ENCODE measurements around the gene IGF2BP3. TPM values are rescaled to one million over a fixed set of nuclear protein-coding genes. Genes with fewer than 3 reads are reported as not detected.
A peak's percentile ranks its signal among the peaks of the same experiment; 100 is the strongest.

IGF2BP3 gene
- total RNA-seq, 1 donor from 2014 or later, result not detected

- Histone ChIP-seq H3K9me3 (no peaks in the 10 kb centered on the region), H3K36me3 (no peaks in the 10 kb centered on the region), H3K4me1 (no peaks in the 10 kb centered on the region), H3K27me3 (no peaks in the 10 kb centered on the region), H3K4me3 (no peak overlapping the region), H3K27ac (no peak overlapping the region)
- no peak for DNase-seq (ENCODE audit: low spot score in 2 of 2)
- TF ChIP-seq, protein P1, sequence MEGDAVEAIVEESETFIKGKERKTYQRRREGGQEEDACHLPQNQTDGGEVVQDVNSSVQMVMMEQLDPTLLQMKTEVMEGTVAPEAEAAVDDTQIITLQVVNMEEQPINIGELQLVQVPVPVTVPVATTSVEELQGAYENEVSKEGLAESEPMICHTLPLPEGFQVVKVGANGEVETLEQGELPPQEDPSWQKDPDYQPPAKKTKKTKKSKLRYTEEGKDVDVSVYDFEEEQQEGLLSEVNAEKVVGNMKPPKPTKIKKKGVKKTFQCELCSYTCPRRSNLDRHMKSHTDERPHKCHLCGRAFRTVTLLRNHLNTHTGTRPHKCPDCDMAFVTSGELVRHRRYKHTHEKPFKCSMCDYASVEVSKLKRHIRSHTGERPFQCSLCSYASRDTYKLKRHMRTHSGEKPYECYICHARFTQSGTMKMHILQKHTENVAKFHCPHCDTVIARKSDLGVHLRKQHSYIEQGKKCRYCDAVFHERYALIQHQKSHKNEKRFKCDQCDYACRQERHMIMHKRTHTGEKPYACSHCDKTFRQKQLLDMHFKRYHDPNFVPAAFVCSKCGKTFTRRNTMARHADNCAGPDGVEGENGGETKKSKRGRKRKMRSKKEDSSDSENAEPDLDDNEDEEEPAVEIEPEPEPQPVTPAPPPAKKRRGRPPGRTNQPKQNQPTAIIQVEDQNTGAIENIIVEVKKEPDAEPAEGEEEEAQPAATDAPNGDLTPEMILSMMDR (IDR thresholded peaks at IDR 0.05), result no peak
- intact Hi-C loops (cut with DNase I), result no loop called here
Observed at GRCh38 chr7:23487670-23488069, 17.4 kb upstream of the IGF2BP3 start.

DNA sequence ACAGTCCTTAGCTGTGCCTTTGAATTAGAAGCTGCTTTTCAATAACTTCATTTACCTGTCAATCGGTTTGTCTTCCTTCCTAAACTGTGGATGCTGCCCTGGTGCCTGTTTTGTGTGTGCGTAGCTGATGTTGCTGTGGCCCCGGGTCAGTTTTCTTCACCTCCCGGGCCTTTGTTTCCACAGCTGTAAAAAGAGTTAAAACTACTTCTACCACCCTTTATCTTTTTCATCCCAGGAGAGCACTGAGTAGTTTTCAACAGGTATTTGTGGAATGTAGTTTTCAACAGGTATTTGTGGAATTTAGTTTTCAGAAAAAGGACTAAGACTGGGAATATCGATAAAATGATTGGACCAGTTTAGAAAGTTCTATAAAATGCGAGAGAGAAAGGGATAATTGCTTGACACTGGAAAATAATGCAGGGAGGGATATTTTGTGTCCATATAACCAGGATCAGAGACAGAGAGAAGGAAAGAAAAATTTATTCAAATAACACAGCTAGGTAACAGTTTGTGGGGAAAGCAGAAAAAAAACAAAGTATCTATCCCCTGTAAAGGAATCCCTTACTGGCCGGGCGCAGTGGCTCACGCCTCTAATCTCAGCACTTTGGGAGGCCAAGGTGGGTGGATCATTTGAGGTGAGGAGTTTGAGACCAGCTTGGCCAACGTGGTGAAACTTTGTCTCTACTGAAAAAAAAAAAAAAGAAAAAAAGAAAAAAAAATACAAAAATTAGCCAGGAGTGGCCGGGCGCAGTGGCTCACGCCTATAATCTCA lies 15.9 kb upstream of the IGF2BP3 start:
- intact Hi-C loops (cut with DNase I), result no loop called here
- Histone ChIP-seq H3K27me3 (no peaks in the 10 kb centered on the region), H3K4me1 (no peaks in the 10 kb centered on the region), H3K27ac (no peak overlapping the region), H3K4me3 (no peak overlapping the region), H3K36me3 (no peaks in the 10 kb centered on the region), H3K9me3 (no peaks in the 10 kb centered on the region)
- TF ChIP-seq, protein P1 (IDR thresholded peaks at IDR 0.05), result no peak
- peak in 1 of 2 donors; percentile 21 for DNase-seq (ENCODE audit: low spot score in 2 of 2)

DNA sequence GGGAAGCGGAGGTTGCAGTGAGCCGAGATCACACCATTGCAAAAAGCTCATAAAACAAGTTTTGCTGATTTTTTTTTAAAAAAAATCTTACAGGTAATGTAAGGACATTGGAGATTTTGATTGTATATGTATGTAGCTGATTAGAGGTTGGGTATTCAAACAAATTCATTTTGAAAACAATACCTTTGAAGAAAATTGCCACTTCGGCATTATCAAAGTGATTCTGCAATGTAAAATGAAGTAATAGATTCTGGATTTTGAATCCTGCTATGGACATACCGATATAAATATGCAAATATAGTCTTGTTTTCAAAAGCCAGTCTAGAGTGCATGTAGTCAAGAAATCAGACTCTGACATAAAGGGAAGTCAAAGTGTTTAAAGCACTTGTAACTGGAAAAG lies 12.4 kb upstream of the IGF2BP3 start:
- Histone ChIP-seq H3K36me3 (no peaks in the 10 kb centered on the region), H3K4me1 (no peaks in the 10 kb centered on the region), H3K27me3 (peaks cover 13% of the 10 kb centered on the region), H3K4me3 (no peak overlapping the region), H3K27ac (no peak overlapping the region), H3K9me3 (no peaks in the 10 kb centered on the region)
- TF ChIP-seq, protein P1 (IDR thresholded peaks at IDR 0.05), result no peak
- intact Hi-C loops (cut with DNase I), result no loop called here
- DNase-seq (ENCODE audit: low spot score in 2 of 2), result no peak

- H3K27me3 ChIP-seq, result peaks cover 46% of the 10 kb centered on the region
- TF ChIP-seq, protein P1 (IDR thresholded peaks at IDR 0.05), result no peak
- no peaks in the 10 kb centered on the region for H3K36me3 ChIP-seq
- no peak overlapping the region for H3K27ac ChIP-seq
- no peak overlapping the region for H3K4me3 ChIP-seq
- no peaks in the 10 kb centered on the region for H3K9me3 ChIP-seq
- DNase-seq (ENCODE audit: low spot score in 2 of 2), result no peak
- intact Hi-C loops (cut with DNase I), result no loop called here
- peaks cover 0 to 6% of the 10 kb centered on the region in 2 donors for H3K4me1 ChIP-seq
Observed at GRCh38 chr7:23477962-23478866, 7.9 kb upstream of the IGF2BP3 start.

DNA sequence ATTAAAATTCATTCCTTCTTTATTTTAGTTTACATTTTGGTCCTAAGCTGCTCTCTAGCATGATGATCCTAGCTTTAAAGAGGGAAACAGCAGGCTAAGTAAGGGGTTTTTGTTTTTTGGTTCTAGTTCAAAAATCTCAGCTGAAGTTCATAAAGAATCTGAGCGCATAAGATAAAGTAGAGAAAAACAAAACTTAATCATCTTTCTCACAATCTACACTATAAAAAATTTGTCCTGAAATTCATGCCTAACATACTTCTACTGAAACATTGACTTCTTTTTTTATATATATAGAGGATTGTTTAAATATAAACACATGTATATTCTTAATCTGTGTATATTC lies 6.8 kb upstream of the IGF2BP3 start:
- intact Hi-C loops (cut with DNase I), result no loop called here

More for the DNA sequence above, 6.8 kb upstream of the IGF2BP3 start:
- no peak overlapping the region for H3K4me3 ChIP-seq
- TF ChIP-seq, protein P1 (IDR thresholded peaks at IDR 0.05), result no peak
- no peaks in the 10 kb centered on the region for H3K36me3 ChIP-seq
- no peaks in the 10 kb centered on the region for H3K9me3 ChIP-seq
- no peak for DNase-seq (ENCODE audit: low spot score in 2 of 2)
- peaks cover 52% of the 10 kb centered on the region for H3K27me3 ChIP-seq
- H3K27ac ChIP-seq, result no peak overlapping the region
- peaks cover 0 to 6% of the 10 kb centered on the region in 2 donors for H3K4me1 ChIP-seq

Measured in ascending aorta (tissue), 2 donors.